Myocyte (in vitro differentiated cells): ENCODE results near the gene B4GALT3. TPM values are rescaled to one million over a fixed set of nuclear protein-coding genes. Genes with fewer than 3 reads are reported as not detected.
A peak's percentile ranks its signal among the peaks of the same experiment; 100 is the strongest.
"Not testable (repeated sequence)": the region's sequence is repeated elsewhere in the genome, so short reads cannot be mapped to it uniquely, and the experiment has no call there.

Experiments
- DNase-seq: peaks from one replicate; pipeline ENCODE4 v3.0.0-alpha.2; 2012; ENCODE audit warnings: low read depth
- polyA plus RNA-seq: library from polyadenylated mRNA; unstranded; fragments of >200 nt; gene quantifications from one replicate; pipeline ENCODE4 v1.2.1, GENCODE V29; 2012; ENCODE audit warnings: missing spikeins
- total RNA-seq: library from RNA; depleted of rRNA; stranded (reverse); fragments of >200 nt; gene quantifications from 2 replicates; pipeline ENCODE4 v1.2.3, GENCODE V29; 2014

B4GALT3 gene
- total RNA-seq: 32.8 and 34.3 TPM in 2 replicates
- polyA plus RNA-seq: 38.3 TPM

- peak; percentile 80 for DNase-seq
Measured at GRCh38 chr1:161177112-161177935, at the start of gene B4GALT3. TSS of gene B4GALT3 (minus strand) at chr1:161177507. CDS start at chr1:161176060, 1,447 bp downstream.

GRCh38 chr1:161226759-161227158 lies 49.5 kb upstream of the B4GALT3 start:
- DNase-seq: no peak

- no peak for DNase-seq
Measured at GRCh38 chr1:161226320-161226711, 49.0 kb upstream of the B4GALT3 start.

- peak; percentile 100 for DNase-seq
Measured at GRCh38 chr1:161225534-161226319, 48.4 kb upstream of the B4GALT3 start, which contains the start of gene TOMM40L. TSS of gene TOMM40L (plus strand) at chr1:161226060. CDS start at chr1:161226490, 430 bp downstream.

- no peak for DNase-seq
Measured at GRCh38 chr1:161225178-161225533, 47.8 kb upstream of the B4GALT3 start.

GRCh38 chr1:161224695-161225087 lies 47.4 kb upstream of the B4GALT3 start:
- DNase-seq: not testable (repeated sequence)

GRCh38 chr1:161223805-161224694 lies 46.7 kb upstream of the B4GALT3 start:
- DNase-seq: no peak

GRCh38 chr1:161222175-161223019 lies 45.1 kb upstream of the B4GALT3 start:
- DNase-seq: no peak

- no peak for DNase-seq
Measured at GRCh38 chr1:161220002-161220401, 42.7 kb upstream of the B4GALT3 start.

GRCh38 chr1:161219078-161219892 lies 42.0 kb upstream of the B4GALT3 start:
- DNase-seq: no peak

GRCh38 chr1:161218301-161219077 lies 41.2 kb upstream of the B4GALT3 start:
- no peak for DNase-seq

GRCh38 chr1:161217831-161218230 lies 40.5 kb upstream of the B4GALT3 start:
- no peak for DNase-seq

- peak; percentile 40 for DNase-seq
Measured at GRCh38 chr1:161216945-161217712, 39.8 kb upstream of the B4GALT3 start.

- no peak for DNase-seq
Measured at GRCh38 chr1:161215076-161215475, 37.8 kb upstream of the B4GALT3 start, which contains the start of gene FCER1G. TSS of gene FCER1G (plus strand) at chr1:161215295. CDS start at chr1:161215322, 27 bp downstream.

GRCh38 chr1:161214369-161214768 lies 37.1 kb upstream of the B4GALT3 start:
- no peak for DNase-seq

GRCh38 chr1:161209790-161210409 lies 32.6 kb upstream of the B4GALT3 start:
- DNase-seq: peak; percentile 79

GRCh38 chr1:161207173-161207572 lies 29.9 kb upstream of the B4GALT3 start:
- DNase-seq: peak; percentile 32
